GM13976 (cell line): ENCODE results near the gene NTM.

Experiments used
- DNase-seq: peaks from one replicate; pipeline ENCODE4 v3.0.0; 2012; ENCODE audit warnings: low spot score
- CTCF ChIP-seq: IDR thresholded peaks from 2 replicates; pipeline ENCODE4 v1.5.1; 2012; ENCODE audit warnings: borderline replicate concordance, mild to moderate bottlenecking; ENCODE audit not compliant: insufficient read depth; ENCODE audit errors: extremely low read depth, missing control alignments, control extremely low read depth
- in situ Hi-C: fragments of 300-500 bp; cut with MboI; formaldehyde crosslinking; loops from one replicate; pipeline ENCODE4 v1.12.0; 2022; ENCODE audit warnings: low sequenced_read_pairs, mixed read lengths, inconsistent platforms; ENCODE audit not compliant: unreplicated experiment

The NTM gene

GRCh38 chr11:132072044-132072857, 701.8 kb downstream of the NTM start:
- TF ChIP-seq CTCF: no peak
- no peak for DNase-seq

GRCh38 chr11:132072858-132073211, 702.4 kb downstream of the NTM start:
- no peak for TF ChIP-seq CTCF
- no peak for DNase-seq
- in situ Hi-C loops: no loop called here

More at GRCh38 chr11:132072044-132072857, 701.8 kb downstream of the NTM start:
- in situ Hi-C loops: no loop called here

GRCh38 chr11:132073787-132074186, 703.4 kb downstream of the NTM start:
- DNase-seq: no peak
- in situ Hi-C loops: no loop called here

GRCh38 chr11:132075447-132075846, 705.0 kb downstream of the NTM start:
- DNase-seq: no peak
- no peak for TF ChIP-seq CTCF
- in situ Hi-C loops: no loop called here

More at GRCh38 chr11:132073787-132074186, 703.4 kb downstream of the NTM start:
- TF ChIP-seq CTCF: no peak

GRCh38 chr11:132077416-132077815, 707.0 kb downstream of the NTM start:
- in situ Hi-C loops: no loop called here
- DNase-seq: no peak
- no peak for TF ChIP-seq CTCF

- TF ChIP-seq CTCF: no peak
- DNase-seq: no peak
- in situ Hi-C loops: no loop called here
Observed at GRCh38 chr11:132078264-132079076, 708.1 kb downstream of the NTM start.
